Breast epithelium (tissue), 3 donors: ENCODE results near the gene E2F7.

Experiments used
- CTCF ChIP-seq, 3 donors: fragments of 450-650 bp; IDR thresholded peaks; one replicate each; pipeline ENCODE4 v1.5.1; 2016 to 2017; ENCODE audit warnings: antibody characterized with exemption in 3 of 3, mild to moderate bottlenecking in 3 of 3, moderate library complexity in 3 of 3
- POLR2A ChIP-seq: fragments of 450-650 bp; IDR thresholded peaks from one replicate; pipeline ENCODE4 v1.6.1; 2016; ENCODE audit warnings: antibody characterized with exemption, mild to moderate bottlenecking, moderate library complexity

GRCh38 chr12:77070382-77070781 is 5.0 kb upstream of the E2F7 start:
- no peak for TF ChIP-seq CTCF (IDR thresholded peaks at IDR 0.05)
- TF ChIP-seq POLR2A = no peak
